ENCODE measurements around the gene ACTL6B.
A peak's percentile ranks its signal among the peaks of the same experiment; 100 is the strongest.

The ACTL6B gene

GRCh38 chr7:100641860-100642533, 14.3 kb downstream of the ACTL6B start:
- DNase-seq (ENCODE audit: low read depth) = peak; percentile 23
- no peak for TF ChIP-seq CTCF (IDR thresholded peaks at IDR 0.05; ENCODE audit: insufficient read depth, low read depth, low read length, missing control alignments)
- no peak overlapping the region for H3K4me3 ChIP-seq (ENCODE audit: low read depth, low read length)

GRCh38 chr7:100641463-100641859, 14.8 kb downstream of the ACTL6B start, which contains the start of gene TFR2:
TSS of gene TFR2 (minus strand) at chr7:100641552. CDS start at chr7:100641509, 43 bp downstream.
- H3K4me3 ChIP-seq (ENCODE audit: low read depth, low read length) = no peak within 1 kb of the TSS
- TF ChIP-seq CTCF (IDR thresholded peaks at IDR 0.05; ENCODE audit: insufficient read depth, low read depth, low read length, missing control alignments) = no peak
- DNase-seq (ENCODE audit: low read depth) = no peak

- TF ChIP-seq CTCF (IDR thresholded peaks at IDR 0.05; ENCODE audit: insufficient read depth, low read depth, low read length, missing control alignments) = no peak
- H3K4me3 ChIP-seq (ENCODE audit: low read depth, low read length) = no peak overlapping the region
- no peak for DNase-seq (ENCODE audit: low read depth)
Observed at GRCh38 chr7:100640517-100641440, 15.5 kb downstream of the ACTL6B start.

GRCh38 chr7:100639995-100640516, 16.2 kb downstream of the ACTL6B start:
- no peak for TF ChIP-seq CTCF (IDR thresholded peaks at IDR 0.05; ENCODE audit: insufficient read depth, low read depth, low read length, missing control alignments)
- DNase-seq (ENCODE audit: low read depth) = no peak
- no peak overlapping the region for H3K4me3 ChIP-seq (ENCODE audit: low read depth, low read length)

GRCh38 chr7:100632951-100633717, 23.1 kb downstream of the ACTL6B start:
- H3K4me3 ChIP-seq (ENCODE audit: low read depth, low read length) = peak overlapping the region; percentile 99
- TF ChIP-seq CTCF (IDR thresholded peaks at IDR 0.05; ENCODE audit: insufficient read depth, low read depth, low read length, missing control alignments) = peak; percentile 63
- DNase-seq (ENCODE audit: low read depth) = peak; percentile 87

- DNase-seq (ENCODE audit: low read depth) = no peak
- no peak for TF ChIP-seq CTCF (IDR thresholded peaks at IDR 0.05; ENCODE audit: insufficient read depth, low read depth, low read length, missing control alignments)
- H3K4me3 ChIP-seq (ENCODE audit: low read depth, low read length) = no peak overlapping the region
Observed at GRCh38 chr7:100630066-100630465, 26.2 kb downstream of the ACTL6B start.
